Measurements from ENCODE around the gene STAG1. TPM values are rescaled to one million over a fixed set of nuclear protein-coding genes. Genes with fewer than 3 reads are reported as not detected.
"Not testable (repeated sequence)": the region's sequence is repeated elsewhere in the genome, so short reads cannot be mapped to it uniquely, and the experiment has no call there.

Gene STAG1
- total RNA-seq, 5 donors from 2014 or later (not counting 1 experiment from before 2014, with no cell fraction given): 38.9 to 52.5 (median 42.7) TPM

DNA sequence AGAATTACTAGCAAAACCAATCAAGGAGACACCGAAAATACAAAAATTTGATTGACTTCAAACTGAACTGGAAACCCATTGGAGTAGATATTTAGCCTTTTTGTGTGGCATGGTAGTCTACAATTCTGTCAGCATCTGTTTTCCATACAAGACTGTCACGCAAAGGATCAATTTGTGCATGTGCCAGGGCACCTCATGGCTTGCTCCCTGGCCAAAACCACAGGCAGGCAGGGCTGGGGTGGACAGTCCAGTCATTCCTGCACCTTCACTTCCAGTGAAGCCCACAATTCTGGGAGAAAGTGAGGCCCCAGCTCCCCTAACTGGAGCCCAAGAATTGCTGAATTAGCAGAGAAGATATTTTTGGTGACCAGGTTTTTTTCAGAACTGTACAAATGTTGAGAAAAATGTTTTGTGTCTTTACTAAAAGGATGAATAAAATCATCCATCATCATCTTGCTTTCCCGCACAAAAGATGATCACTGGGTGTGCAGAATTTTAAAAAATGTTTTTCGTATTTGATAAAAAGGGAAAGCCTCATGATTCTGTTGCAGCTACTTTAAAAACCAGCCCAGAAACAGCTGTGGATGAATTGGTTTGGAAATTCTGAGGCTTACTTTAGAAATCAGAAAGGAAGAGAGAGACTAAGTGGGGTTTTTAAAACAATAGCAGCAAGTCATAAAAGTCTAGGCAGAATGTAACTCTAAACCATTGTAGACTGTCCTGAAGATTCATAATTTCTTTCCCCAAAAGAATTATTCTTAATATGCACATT, 415.7 kb downstream of the STAG1 start:
- 100% methylated on average over 1 of the region's 4 CpGs for WGBS (ENCODE audit: insufficient coverage)
- H3K27ac Mint-ChIP-seq: peak overlapping the region in 1 of 2 donors; percentile 6
- CTCF ChIA-PET: interaction anchor here in 1 of 2 donors (0.5 kb wide), 1 partner anchor 1736 kb away, joined by 4 read pairs; no protein-coding TSS in a partner anchor

DNA sequence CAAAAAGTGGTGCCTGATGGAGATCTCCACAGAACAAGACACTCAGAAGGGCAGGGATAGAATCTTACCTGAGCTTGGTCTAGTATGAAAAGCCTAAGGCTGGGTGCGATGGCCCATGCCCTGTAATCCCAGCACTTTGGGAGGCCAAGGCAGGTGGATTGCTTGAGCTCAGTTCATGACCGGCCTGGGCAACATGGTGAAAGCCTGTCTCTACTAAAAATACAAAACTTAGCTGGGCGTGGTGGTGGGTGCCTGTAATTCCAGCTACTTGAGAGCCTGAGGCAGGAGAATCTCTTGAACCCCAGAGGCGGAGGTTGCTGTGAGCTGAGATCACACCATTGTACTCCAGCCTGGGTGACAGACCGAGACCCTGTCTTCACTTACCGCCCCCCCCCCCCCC, 417.5 kb downstream of the STAG1 start:
- peaks cover 4 to 33% of the 10 kb centered on the region in 2 donors for H3K36me3 ChIP-seq (ENCODE audit: control insufficient read depth in 2 of 2, extremely low read depth in 1 of 2, insufficient read depth in 1 of 2, low read length in 1 of 2)
- H3K4me3 Mint-ChIP-seq; H3K27me3 ChIP-seq (replicated peaks in 1 of 2; ENCODE audit: control insufficient read depth in 2 of 2, extremely low read depth in 1 of 2, insufficient read depth in 2 of 2, low read length in 1 of 2); POLR2A ChIA-PET; H3K9me3 Mint-ChIP-seq; DNase-seq; H3K4me3 ChIP-seq (ENCODE audit: control insufficient read depth in 1 of 2, extremely low read depth in 1 of 2, low read length in 1 of 2); H3K27ac Mint-ChIP-seq; H3K4me1 Mint-ChIP-seq; H3K27me3 Mint-ChIP-seq; H3K9me3 ChIP-seq; CTCF ChIA-PET; H3K4me1 ChIP-seq (ENCODE audit: control insufficient read depth in 1 of 2, extremely low read depth in 1 of 2, insufficient read depth in 2 of 2, low read length in 2 of 2); ATAC-seq (replicated peaks in 1 of 4); H3K27ac ChIP-seq (ENCODE audit: low read length): not testable (repeated sequence)
- peaks cover 63% of the 10 kb centered on the region for H3K36me3 Mint-ChIP-seq
- WGBS (ENCODE audit: insufficient coverage): 100% methylated on average over 2 of the region's 6 CpGs

More for the DNA sequence above, 415.7 kb downstream of the STAG1 start:
- H3K27me3 ChIP-seq (replicated peaks in 1 of 2; ENCODE audit: control insufficient read depth in 2 of 2, extremely low read depth in 1 of 2, insufficient read depth in 2 of 2, low read length in 1 of 2): no peaks in the 10 kb centered on the region
- H3K9me3 Mint-ChIP-seq: no peaks in the 10 kb centered on the region
- no peak overlapping the region for H3K4me3 Mint-ChIP-seq
- no peaks in the 10 kb centered on the region for H3K4me1 ChIP-seq (ENCODE audit: control insufficient read depth in 1 of 2, extremely low read depth in 1 of 2, insufficient read depth in 2 of 2, low read length in 2 of 2)
- H3K36me3 ChIP-seq (ENCODE audit: control insufficient read depth in 2 of 2, extremely low read depth in 1 of 2, insufficient read depth in 1 of 2, low read length in 1 of 2): peaks cover 5 to 39% of the 10 kb centered on the region in 2 donors
- no peak overlapping the region for H3K4me3 ChIP-seq (ENCODE audit: control insufficient read depth in 1 of 2, extremely low read depth in 1 of 2, low read length in 1 of 2)
- POLR2A ChIA-PET: no interaction called here
- no peak overlapping the region for H3K27ac ChIP-seq (ENCODE audit: low read length)
- peaks cover 0 to 3% (median 0%) of the 10 kb centered on the region in 3 donors for H3K4me1 Mint-ChIP-seq
- H3K9me3 ChIP-seq: no peaks in the 10 kb centered on the region
- peaks cover 71% of the 10 kb centered on the region for H3K36me3 Mint-ChIP-seq
- H3K27me3 Mint-ChIP-seq: no peaks in the 10 kb centered on the region
- DNase-seq (no peak), ATAC-seq (replicated peaks in 1 of 4) (no peak)

DNA sequence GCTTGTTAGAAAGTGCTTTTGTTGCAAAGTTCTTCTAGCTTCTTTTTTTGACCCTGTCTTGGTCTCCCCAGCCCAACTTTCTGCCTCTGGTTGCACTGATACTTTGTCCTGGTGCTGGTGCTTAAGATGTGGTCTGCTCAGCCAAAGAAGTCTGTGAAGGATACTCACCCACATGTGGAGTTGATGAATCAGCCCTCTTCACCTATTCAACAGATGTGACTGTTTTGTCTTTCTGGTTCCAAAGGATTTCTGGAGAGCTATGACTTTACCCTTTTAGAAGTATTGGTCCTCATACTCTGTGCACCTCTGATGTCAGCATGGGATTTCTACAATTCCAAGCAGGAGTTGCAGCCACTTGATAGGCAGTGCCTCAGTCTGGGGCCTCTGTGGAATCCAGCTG, 418.0 kb downstream of the STAG1 start:
- H3K27ac Mint-ChIP-seq: peak overlapping the region in 1 of 2 donors; percentile 40
- Histone ChIP-seq H3K4me1 (ENCODE audit: control insufficient read depth in 1 of 2, extremely low read depth in 1 of 2, insufficient read depth in 2 of 2, low read length in 2 of 2) (no peaks in the 10 kb centered on the region), H3K36me3 (ENCODE audit: control insufficient read depth in 2 of 2, extremely low read depth in 1 of 2, insufficient read depth in 1 of 2, low read length in 1 of 2) (peaks cover 4 to 37% of the 10 kb centered on the region in 2 donors), H3K4me3 (ENCODE audit: control insufficient read depth in 1 of 2, extremely low read depth in 1 of 2, low read length in 1 of 2) (no peak overlapping the region), H3K9me3 (no peaks in the 10 kb centered on the region), H3K27ac (ENCODE audit: low read length) (no peak overlapping the region), H3K27me3 (replicated peaks in 1 of 2; ENCODE audit: control insufficient read depth in 2 of 2, extremely low read depth in 1 of 2, insufficient read depth in 2 of 2, low read length in 1 of 2) (no peaks in the 10 kb centered on the region)
- peaks cover 65% of the 10 kb centered on the region for H3K36me3 Mint-ChIP-seq
- DNase-seq: no peak
- CTCF ChIA-PET: no interaction called here
- POLR2A ChIA-PET: no interaction called here
- no peaks in the 10 kb centered on the region for H3K27me3 Mint-ChIP-seq
- no peak for ATAC-seq (replicated peaks in 1 of 4)
- H3K4me3 Mint-ChIP-seq: no peak overlapping the region
- H3K4me1 Mint-ChIP-seq: peaks cover 0 to 3% (median 0%) of the 10 kb centered on the region in 3 donors
- H3K9me3 Mint-ChIP-seq: no peaks in the 10 kb centered on the region

DNA sequence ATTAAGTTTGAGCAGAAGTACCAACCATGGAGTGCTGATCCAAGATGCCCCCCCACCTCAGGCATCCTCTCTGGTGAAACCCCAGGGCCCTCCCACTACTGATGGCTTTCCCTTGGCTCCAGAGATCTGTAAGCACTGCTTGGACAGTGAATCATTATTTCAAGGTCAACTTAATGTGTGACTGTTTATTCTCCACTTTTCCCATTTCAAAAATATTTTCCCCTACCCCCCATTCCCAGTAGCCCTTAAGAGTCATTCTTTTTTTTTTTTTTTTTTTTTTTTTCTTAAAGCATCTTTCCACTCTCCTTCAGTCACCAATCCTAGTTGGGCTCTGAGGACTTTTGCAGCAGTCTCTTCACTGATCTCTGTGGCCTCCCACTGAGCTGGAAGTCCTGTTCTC, 419.4 kb downstream of the STAG1 start:
- no peaks in the 10 kb centered on the region for H3K9me3 ChIP-seq
- no peaks in the 10 kb centered on the region for H3K27me3 Mint-ChIP-seq
- ChIA-PET POLR2A (interaction anchor here in 1 of 2 donors (0.7 kb wide), 2 partner anchors 65 to 183 kb away, joined by 4 to 13 read pairs; no protein-coding TSS in a partner anchor), CTCF (interaction anchor here in 1 of 2 donors (0.6 kb wide), 1 partner anchor 247 kb away, joined by 10 read pairs; no protein-coding TSS in a partner anchor)
- H3K36me3 ChIP-seq (ENCODE audit: control insufficient read depth in 2 of 2, extremely low read depth in 1 of 2, insufficient read depth in 1 of 2, low read length in 1 of 2): peaks cover 8 to 42% of the 10 kb centered on the region in 2 donors
- no peak for ATAC-seq (replicated peaks in 1 of 4)
- no peak overlapping the region for H3K27ac Mint-ChIP-seq
- H3K27ac ChIP-seq (ENCODE audit: low read length): no peak overlapping the region
- H3K27me3 ChIP-seq (replicated peaks in 1 of 2; ENCODE audit: control insufficient read depth in 2 of 2, extremely low read depth in 1 of 2, insufficient read depth in 2 of 2, low read length in 1 of 2): no peaks in the 10 kb centered on the region
- H3K4me1 Mint-ChIP-seq: peaks cover 0 to 3% (median 0%) of the 10 kb centered on the region in 3 donors
- H3K9me3 Mint-ChIP-seq: no peaks in the 10 kb centered on the region
- no peaks in the 10 kb centered on the region for H3K4me1 ChIP-seq (ENCODE audit: control insufficient read depth in 1 of 2, extremely low read depth in 1 of 2, insufficient read depth in 2 of 2, low read length in 2 of 2)
- H3K36me3 Mint-ChIP-seq: peaks cover 69% of the 10 kb centered on the region
- DNase-seq: no peak
- H3K4me3 ChIP-seq (ENCODE audit: control insufficient read depth in 1 of 2, extremely low read depth in 1 of 2, low read length in 1 of 2): no peak overlapping the region
- no peak overlapping the region for H3K4me3 Mint-ChIP-seq

DNA sequence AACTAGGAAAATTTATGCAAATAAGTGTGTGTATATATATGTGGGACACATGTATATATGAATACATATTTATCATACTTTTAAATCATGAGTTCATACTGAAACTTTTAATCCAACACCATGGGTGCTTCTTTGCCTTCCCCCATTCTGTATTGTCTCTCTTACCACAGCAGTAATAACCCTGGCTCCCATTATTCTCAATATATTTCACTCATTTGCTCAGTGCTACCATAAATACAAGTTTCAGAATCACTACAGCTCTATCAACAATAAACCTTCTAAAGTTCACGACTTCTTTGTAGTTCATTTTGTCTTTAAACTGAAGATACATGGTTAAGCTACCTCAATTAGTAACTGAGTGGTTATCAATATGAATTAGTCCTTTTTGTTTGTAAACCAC, 419.9 kb downstream of the STAG1 start:
- Mint-ChIP-seq H3K36me3 (peaks cover 68% of the 10 kb centered on the region), H3K4me1 (peaks cover 0 to 3% (median 0%) of the 10 kb centered on the region in 3 donors), H3K27ac (peak overlapping the region in 1 of 2 donors; percentile 19), H3K4me3 (no peak overlapping the region), H3K9me3 (no peaks in the 10 kb centered on the region), H3K27me3 (no peaks in the 10 kb centered on the region)
- WGBS (ENCODE audit: insufficient coverage): no CpG with 5 or more reads among the region's 1 CpG
- Histone ChIP-seq H3K27ac (ENCODE audit: low read length) (no peak overlapping the region), H3K36me3 (ENCODE audit: control insufficient read depth in 2 of 2, extremely low read depth in 1 of 2, insufficient read depth in 1 of 2, low read length in 1 of 2) (peaks cover 8 to 44% of the 10 kb centered on the region in 2 donors), H3K4me1 (ENCODE audit: control insufficient read depth in 1 of 2, extremely low read depth in 1 of 2, insufficient read depth in 2 of 2, low read length in 2 of 2) (no peaks in the 10 kb centered on the region), H3K9me3 (no peaks in the 10 kb centered on the region), H3K4me3 (ENCODE audit: control insufficient read depth in 1 of 2, extremely low read depth in 1 of 2, low read length in 1 of 2) (no peak overlapping the region), H3K27me3 (replicated peaks in 1 of 2; ENCODE audit: control insufficient read depth in 2 of 2, extremely low read depth in 1 of 2, insufficient read depth in 2 of 2, low read length in 1 of 2) (no peaks in the 10 kb centered on the region)
- ATAC-seq (replicated peaks in 1 of 4) (no peak), DNase-seq (no peak)
- ChIA-PET CTCF (no interaction called here), POLR2A (no interaction called here)

DNA sequence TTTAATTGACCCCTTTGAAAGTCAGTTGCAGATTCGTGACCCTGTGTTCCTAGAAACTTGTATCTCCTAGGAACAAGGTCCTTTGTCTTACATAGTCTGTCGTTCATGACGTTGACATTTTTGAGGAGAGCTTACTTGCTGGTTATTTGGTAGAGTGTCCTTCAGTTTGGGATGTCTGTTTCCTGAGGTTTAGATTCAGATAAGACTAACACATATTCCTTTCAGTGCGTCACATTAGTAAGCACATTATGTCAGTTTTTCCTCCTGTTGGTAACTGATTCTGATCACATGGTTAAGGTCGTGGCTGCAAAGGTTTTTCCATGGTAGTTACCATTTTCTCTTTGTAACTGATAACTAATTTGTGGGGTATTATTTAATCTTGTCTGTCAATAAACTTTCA, 421.3 kb downstream of the STAG1 start:
- H3K27ac ChIP-seq (ENCODE audit: low read length): no peak overlapping the region
- H3K36me3 ChIP-seq (ENCODE audit: control insufficient read depth in 2 of 2, extremely low read depth in 1 of 2, insufficient read depth in 1 of 2, low read length in 1 of 2): peaks cover 11 to 49% of the 10 kb centered on the region in 2 donors
- peaks cover 0 to 3% (median 0%) of the 10 kb centered on the region in 3 donors for H3K4me1 Mint-ChIP-seq
- ChIA-PET POLR2A (no interaction called here), CTCF (interaction anchor here in 1 of 2 donors (0.6 kb wide), 2 partner anchors 355 to 416 kb away, joined by 3 read pairs; no protein-coding TSS in a partner anchor)
- H3K27me3 ChIP-seq (replicated peaks in 1 of 2; ENCODE audit: control insufficient read depth in 2 of 2, extremely low read depth in 1 of 2, insufficient read depth in 2 of 2, low read length in 1 of 2): no peaks in the 10 kb centered on the region
- peaks cover 70% of the 10 kb centered on the region for H3K36me3 Mint-ChIP-seq
- no peaks in the 10 kb centered on the region for H3K4me1 ChIP-seq (ENCODE audit: control insufficient read depth in 1 of 2, extremely low read depth in 1 of 2, insufficient read depth in 2 of 2, low read length in 2 of 2)
- H3K27me3 Mint-ChIP-seq: no peaks in the 10 kb centered on the region
- H3K4me3 ChIP-seq (ENCODE audit: control insufficient read depth in 1 of 2, extremely low read depth in 1 of 2, low read length in 1 of 2): no peak overlapping the region
- DNase-seq (no peak), ATAC-seq (replicated peaks in 1 of 4) (no peak)
- H3K27ac Mint-ChIP-seq: no peak overlapping the region
- H3K9me3 ChIP-seq: no peaks in the 10 kb centered on the region
- no CpG with 5 or more reads among the region's 5 CpGs for WGBS (ENCODE audit: insufficient coverage)
- no peaks in the 10 kb centered on the region for H3K9me3 Mint-ChIP-seq
- no peak overlapping the region for H3K4me3 Mint-ChIP-seq

All from T-cell (primary cell).